Measurements from ENCODE around the gene LIN7A.

The LIN7A gene

DNA sequence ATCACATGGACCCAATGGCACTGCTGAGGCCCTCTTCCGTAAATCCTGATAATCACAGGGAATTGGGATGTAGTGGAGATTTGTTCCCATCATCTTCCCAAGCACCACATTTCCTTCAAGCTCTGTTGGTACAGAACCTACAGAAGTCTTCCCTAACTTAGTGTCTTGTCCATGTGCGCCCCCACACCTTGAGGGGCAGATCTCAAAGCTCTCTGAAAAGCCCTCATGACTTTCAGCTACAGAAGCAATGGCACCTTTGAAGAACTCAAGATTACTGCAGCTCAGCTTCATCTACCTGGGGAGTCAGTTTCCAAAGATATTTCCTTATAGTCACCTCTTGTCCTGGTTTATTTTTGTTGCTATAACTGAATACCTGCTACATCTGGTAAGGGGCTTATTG, 166.8 kb downstream of the LIN7A start:
- Histone ChIP-seq H3K27me3 (ENCODE audit: control insufficient read depth in 5 of 5, insufficient read depth in 4 of 5, low read length in 5 of 5) (no peaks in the 10 kb centered on the region), H3K4me1 (ENCODE audit: control insufficient read depth in 5 of 5, insufficient read depth in 5 of 5, low read length in 5 of 5) (no peaks in the 10 kb centered on the region)

DNA sequence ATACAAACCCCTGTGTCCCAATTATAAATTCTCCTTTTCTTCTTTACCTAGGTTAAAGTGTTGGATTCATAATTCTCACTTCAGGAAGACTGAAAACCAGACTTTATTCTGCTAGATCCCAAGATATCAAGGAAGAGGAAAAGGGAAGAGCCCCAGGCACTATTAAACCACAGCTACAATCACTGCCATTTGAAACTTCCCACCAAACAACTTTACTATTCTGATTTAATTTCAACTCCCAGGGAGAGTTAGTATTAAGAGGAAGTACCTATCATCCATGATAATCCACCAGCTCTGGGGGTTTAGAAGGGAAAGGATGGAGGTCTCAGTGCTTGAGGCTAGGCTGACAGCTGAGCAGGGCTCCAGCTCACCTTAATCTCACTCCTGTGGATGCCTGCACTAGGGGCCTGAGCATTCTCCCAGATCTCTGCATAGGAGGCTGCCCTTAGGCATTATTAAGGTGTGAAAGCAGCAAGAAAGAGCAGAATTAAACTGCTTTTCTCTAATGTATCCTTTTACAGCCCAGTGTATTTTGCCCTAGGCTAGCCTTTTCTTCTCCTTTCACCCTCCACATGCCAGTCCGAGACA, 168.1 kb downstream of the LIN7A start:
- H3K4me3 ChIP-seq (ENCODE audit: low read depth in 1 of 5, low read length in 5 of 5) = no peak overlapping the region
- H3K4me1 ChIP-seq (ENCODE audit: control insufficient read depth in 5 of 5, insufficient read depth in 5 of 5, low read length in 5 of 5) = no peaks in the 10 kb centered on the region
- no peaks in the 10 kb centered on the region for H3K9me3 ChIP-seq (ENCODE audit: control insufficient read depth in 5 of 5, low read length in 5 of 5)
- no peaks in the 10 kb centered on the region for H3K27me3 ChIP-seq (ENCODE audit: control insufficient read depth in 5 of 5, insufficient read depth in 4 of 5, low read length in 5 of 5)
- H3K9ac ChIP-seq (ENCODE audit: low read length in 5 of 5) = no peak overlapping the region
- no peaks in the 10 kb centered on the region for H3K36me3 ChIP-seq (ENCODE audit: control insufficient read depth in 5 of 5, insufficient read depth in 5 of 5, low read length in 5 of 5)
- H3K27ac ChIP-seq (ENCODE audit: low read depth, low read length) = no peak overlapping the region

More for the DNA sequence above, 166.8 kb downstream of the LIN7A start:
- Histone ChIP-seq H3K9ac (ENCODE audit: low read length in 5 of 5) (no peak overlapping the region), H3K4me3 (ENCODE audit: low read depth in 1 of 5, low read length in 5 of 5) (no peak overlapping the region), H3K27ac (ENCODE audit: low read depth, low read length) (no peak overlapping the region), H3K9me3 (ENCODE audit: control insufficient read depth in 5 of 5, low read length in 5 of 5) (no peaks in the 10 kb centered on the region), H3K36me3 (ENCODE audit: control insufficient read depth in 5 of 5, insufficient read depth in 5 of 5, low read length in 5 of 5) (no peaks in the 10 kb centered on the region)

DNA sequence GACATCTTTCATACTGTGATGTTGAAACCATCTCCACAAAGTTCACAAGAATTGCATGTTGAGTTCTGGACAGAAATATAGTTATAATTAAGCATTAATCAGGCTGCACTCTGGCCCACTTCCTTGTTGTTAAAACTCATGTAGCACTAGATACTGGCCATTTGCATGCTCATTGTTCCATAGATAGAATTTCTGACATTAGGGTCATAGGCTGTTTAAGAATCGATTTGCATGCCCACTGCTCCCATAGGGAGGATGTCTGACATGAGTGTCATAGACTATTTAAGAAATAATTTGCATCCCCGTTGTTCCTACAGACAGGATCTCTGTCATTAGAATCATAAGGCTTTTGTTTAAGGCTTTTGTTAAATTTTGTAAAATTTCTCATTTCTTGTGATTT, 170.8 kb downstream of the LIN7A start:
- Histone ChIP-seq H3K4me3 (ENCODE audit: low read depth in 1 of 5, low read length in 5 of 5) (no peak overlapping the region), H3K27ac (ENCODE audit: low read depth, low read length) (no peak overlapping the region), H3K4me1 (ENCODE audit: control insufficient read depth in 5 of 5, insufficient read depth in 5 of 5, low read length in 5 of 5) (peaks cover 0 to 3% (median 0%) of the 10 kb centered on the region in 5 donors), H3K9me3 (ENCODE audit: control insufficient read depth in 5 of 5, low read length in 5 of 5) (no peaks in the 10 kb centered on the region), H3K27me3 (ENCODE audit: control insufficient read depth in 5 of 5, insufficient read depth in 4 of 5, low read length in 5 of 5) (no peaks in the 10 kb centered on the region), H3K36me3 (ENCODE audit: control insufficient read depth in 5 of 5, insufficient read depth in 5 of 5, low read length in 5 of 5) (no peaks in the 10 kb centered on the region), H3K9ac (ENCODE audit: low read length in 5 of 5) (no peak overlapping the region)

DNA sequence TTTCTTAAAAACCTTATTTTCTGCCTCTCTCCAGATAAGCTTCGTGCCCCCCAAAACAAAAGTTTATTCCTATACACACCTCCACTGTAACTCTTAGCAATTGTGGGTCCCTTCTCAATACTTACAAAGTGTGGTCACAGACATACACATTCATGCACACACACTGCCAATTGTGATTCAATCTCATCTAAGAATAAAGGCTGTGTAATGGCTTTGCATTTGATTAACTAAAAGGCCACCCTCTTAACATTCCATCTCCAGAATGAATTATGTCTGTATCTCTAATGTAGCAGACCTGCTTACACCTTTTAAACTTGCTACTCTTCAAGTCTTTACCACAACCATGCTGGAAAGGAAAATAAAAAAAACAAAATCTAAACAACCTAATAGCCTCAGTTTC, 171.5 kb downstream of the LIN7A start:
- H3K27ac ChIP-seq (ENCODE audit: low read depth, low read length) = no peak overlapping the region
- no peak overlapping the region for H3K9ac ChIP-seq (ENCODE audit: low read length in 5 of 5)
- H3K27me3 ChIP-seq (ENCODE audit: control insufficient read depth in 5 of 5, insufficient read depth in 4 of 5, low read length in 5 of 5) = no peaks in the 10 kb centered on the region
- H3K4me1 ChIP-seq (ENCODE audit: control insufficient read depth in 5 of 5, insufficient read depth in 5 of 5, low read length in 5 of 5) = peaks cover 0 to 3% (median 0%) of the 10 kb centered on the region in 5 donors
- H3K4me3 ChIP-seq (ENCODE audit: low read depth in 1 of 5, low read length in 5 of 5) = no peak overlapping the region
- H3K36me3 ChIP-seq (ENCODE audit: control insufficient read depth in 5 of 5, insufficient read depth in 5 of 5, low read length in 5 of 5) = no peaks in the 10 kb centered on the region
- H3K9me3 ChIP-seq (ENCODE audit: control insufficient read depth in 5 of 5, low read length in 5 of 5) = no peaks in the 10 kb centered on the region

DNA sequence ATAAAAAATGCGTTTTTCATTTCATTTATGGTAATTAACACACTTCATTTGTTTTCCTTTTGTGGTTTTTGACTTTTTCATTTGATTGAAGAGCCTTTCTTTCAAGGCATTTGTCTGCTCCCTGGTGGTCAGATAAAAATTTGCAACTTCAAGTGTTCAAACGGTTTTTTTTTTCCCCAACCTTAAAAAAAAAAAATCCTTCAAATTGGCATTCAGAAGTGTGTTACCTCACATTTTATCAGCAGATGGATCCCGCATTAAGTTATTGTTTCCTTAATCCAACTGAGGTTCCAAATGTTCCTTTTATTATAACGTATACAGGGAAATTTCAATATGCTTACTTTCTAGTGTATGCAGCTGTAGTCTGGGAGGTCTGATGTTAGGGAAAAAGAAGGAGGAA, 173.9 kb downstream of the LIN7A start:
- peaks cover 0 to 3% (median 0%) of the 10 kb centered on the region in 5 donors for H3K4me1 ChIP-seq (ENCODE audit: control insufficient read depth in 5 of 5, insufficient read depth in 5 of 5, low read length in 5 of 5)
- H3K27ac ChIP-seq (ENCODE audit: low read depth, low read length) = no peak overlapping the region
- no peak overlapping the region for H3K9ac ChIP-seq (ENCODE audit: low read length in 5 of 5)
- H3K9me3 ChIP-seq (ENCODE audit: control insufficient read depth in 5 of 5, low read length in 5 of 5) = no peaks in the 10 kb centered on the region
- no peaks in the 10 kb centered on the region for H3K27me3 ChIP-seq (ENCODE audit: control insufficient read depth in 5 of 5, insufficient read depth in 4 of 5, low read length in 5 of 5)
- no peak overlapping the region for H3K4me3 ChIP-seq (ENCODE audit: low read depth in 1 of 5, low read length in 5 of 5)
- no peaks in the 10 kb centered on the region for H3K36me3 ChIP-seq (ENCODE audit: control insufficient read depth in 5 of 5, insufficient read depth in 5 of 5, low read length in 5 of 5)

DNA sequence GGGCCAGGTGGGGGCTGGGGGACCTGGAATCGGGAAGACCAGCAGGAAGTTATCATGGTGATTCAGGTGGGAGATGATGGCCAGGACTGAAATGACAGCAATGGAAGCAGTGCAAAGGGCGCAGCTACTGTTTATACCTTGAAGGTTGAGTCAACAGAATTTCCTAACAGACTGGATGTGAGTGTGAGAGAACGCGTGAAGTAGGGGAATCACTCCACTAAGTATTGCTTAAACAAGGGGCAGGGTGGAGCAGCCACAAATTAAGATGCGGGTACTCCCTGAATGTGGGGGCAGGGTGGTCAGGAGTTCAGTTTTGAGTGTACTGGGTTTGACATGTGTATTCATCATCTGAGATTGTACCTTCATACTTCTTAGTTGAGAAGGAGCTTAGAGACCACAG, 175.9 kb downstream of the LIN7A start:
- Histone ChIP-seq H3K4me3 (ENCODE audit: low read depth in 1 of 5, low read length in 5 of 5) (no peak overlapping the region), H3K27me3 (ENCODE audit: control insufficient read depth in 5 of 5, insufficient read depth in 4 of 5, low read length in 5 of 5) (no peaks in the 10 kb centered on the region), H3K36me3 (ENCODE audit: control insufficient read depth in 5 of 5, insufficient read depth in 5 of 5, low read length in 5 of 5) (no peaks in the 10 kb centered on the region), H3K4me1 (ENCODE audit: control insufficient read depth in 5 of 5, insufficient read depth in 5 of 5, low read length in 5 of 5) (peaks cover 0 to 3% (median 0%) of the 10 kb centered on the region in 5 donors), H3K27ac (ENCODE audit: low read depth, low read length) (no peak overlapping the region), H3K9me3 (ENCODE audit: control insufficient read depth in 5 of 5, low read length in 5 of 5) (no peaks in the 10 kb centered on the region), H3K9ac (ENCODE audit: low read length in 5 of 5) (no peak overlapping the region)

DNA sequence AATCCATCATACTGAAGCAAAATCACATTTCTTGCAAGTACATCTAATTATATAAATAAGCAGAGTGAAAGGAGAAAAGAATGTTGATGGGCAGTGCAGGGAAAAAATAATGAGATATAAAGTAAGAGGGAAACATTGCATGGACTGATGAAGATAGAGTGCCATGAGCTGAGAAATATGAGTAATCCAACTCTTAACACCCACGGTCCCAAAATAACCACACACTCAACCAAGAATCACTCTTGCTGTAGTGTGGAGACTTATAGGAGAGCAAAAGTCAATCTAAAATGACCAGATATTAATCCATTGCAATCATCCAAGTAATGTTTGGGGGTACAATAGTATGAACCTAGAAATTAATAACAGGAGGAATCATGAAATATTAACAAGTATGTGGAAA, 180.9 kb downstream of the LIN7A start:
- Histone ChIP-seq H3K9ac (ENCODE audit: low read length in 5 of 5) (no peak overlapping the region), H3K4me3 (ENCODE audit: low read depth in 1 of 5, low read length in 5 of 5) (no peak overlapping the region), H3K27me3 (ENCODE audit: control insufficient read depth in 5 of 5, insufficient read depth in 4 of 5, low read length in 5 of 5) (no peaks in the 10 kb centered on the region), H3K36me3 (ENCODE audit: control insufficient read depth in 5 of 5, insufficient read depth in 5 of 5, low read length in 5 of 5) (no peaks in the 10 kb centered on the region), H3K4me1 (ENCODE audit: control insufficient read depth in 5 of 5, insufficient read depth in 5 of 5, low read length in 5 of 5) (no peaks in the 10 kb centered on the region), H3K9me3 (ENCODE audit: control insufficient read depth in 5 of 5, low read length in 5 of 5) (no peaks in the 10 kb centered on the region), H3K27ac (ENCODE audit: low read depth, low read length) (no peak overlapping the region)

DNA sequence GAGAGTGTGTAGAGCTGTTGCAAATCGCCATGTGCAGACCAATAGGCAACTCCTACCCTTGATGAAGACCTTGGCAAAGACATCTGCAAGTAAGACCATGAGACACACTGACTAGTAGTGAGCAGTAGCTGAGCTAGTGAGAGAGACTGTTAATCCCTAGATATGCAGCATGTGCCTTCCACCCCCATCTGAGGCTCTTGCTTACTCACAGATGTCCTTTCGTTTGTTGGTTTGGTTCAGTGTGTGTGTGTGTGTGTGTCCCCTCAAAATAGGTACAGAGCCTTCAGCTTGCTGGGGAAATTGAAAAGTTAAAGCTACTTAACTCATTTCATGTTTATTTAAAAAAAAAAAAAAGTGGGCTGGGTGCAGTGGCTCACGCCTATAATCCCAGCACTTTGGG, 183.5 kb downstream of the LIN7A start:
- no peak overlapping the region for H3K27ac ChIP-seq (ENCODE audit: low read depth, low read length)
- H3K9me3 ChIP-seq (ENCODE audit: control insufficient read depth in 5 of 5, low read length in 5 of 5) = no peaks in the 10 kb centered on the region
- no peaks in the 10 kb centered on the region for H3K36me3 ChIP-seq (ENCODE audit: control insufficient read depth in 5 of 5, insufficient read depth in 5 of 5, low read length in 5 of 5)
- H3K27me3 ChIP-seq (ENCODE audit: control insufficient read depth in 5 of 5, insufficient read depth in 4 of 5, low read length in 5 of 5) = no peaks in the 10 kb centered on the region
- H3K4me1 ChIP-seq (ENCODE audit: control insufficient read depth in 5 of 5, insufficient read depth in 5 of 5, low read length in 5 of 5) = no peaks in the 10 kb centered on the region
- H3K4me3 ChIP-seq (ENCODE audit: low read depth in 1 of 5, low read length in 5 of 5) = no peak overlapping the region
- no peak overlapping the region for H3K9ac ChIP-seq (ENCODE audit: low read length in 5 of 5)

DNA sequence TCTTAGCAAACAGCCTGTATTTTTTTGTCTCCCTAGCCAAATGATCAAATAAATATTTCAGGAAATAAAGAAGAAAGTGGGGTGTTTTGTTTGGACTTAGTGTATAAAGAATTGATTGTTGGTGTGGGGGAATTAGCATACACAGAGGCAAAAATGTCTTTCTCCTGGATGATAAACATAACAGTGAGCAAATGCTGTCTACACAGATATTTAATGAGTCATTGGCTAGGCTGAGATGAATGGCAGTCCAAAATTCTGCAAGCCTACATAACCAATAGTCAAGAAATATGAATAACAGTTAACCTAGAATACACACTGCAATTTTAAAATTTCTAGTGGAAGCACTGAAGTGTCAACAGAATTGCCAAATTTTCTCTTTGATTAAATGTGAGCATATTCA, 185.3 kb downstream of the LIN7A start:
- Histone ChIP-seq H3K4me1 (ENCODE audit: control insufficient read depth in 5 of 5, insufficient read depth in 5 of 5, low read length in 5 of 5) (no peaks in the 10 kb centered on the region), H3K4me3 (ENCODE audit: low read depth in 1 of 5, low read length in 5 of 5) (no peak overlapping the region), H3K27me3 (ENCODE audit: control insufficient read depth in 5 of 5, insufficient read depth in 4 of 5, low read length in 5 of 5) (no peaks in the 10 kb centered on the region), H3K27ac (ENCODE audit: low read depth, low read length) (no peak overlapping the region), H3K9me3 (ENCODE audit: control insufficient read depth in 5 of 5, low read length in 5 of 5) (no peaks in the 10 kb centered on the region), H3K36me3 (ENCODE audit: control insufficient read depth in 5 of 5, insufficient read depth in 5 of 5, low read length in 5 of 5) (no peaks in the 10 kb centered on the region), H3K9ac (ENCODE audit: low read length in 5 of 5) (no peak overlapping the region)

DNA sequence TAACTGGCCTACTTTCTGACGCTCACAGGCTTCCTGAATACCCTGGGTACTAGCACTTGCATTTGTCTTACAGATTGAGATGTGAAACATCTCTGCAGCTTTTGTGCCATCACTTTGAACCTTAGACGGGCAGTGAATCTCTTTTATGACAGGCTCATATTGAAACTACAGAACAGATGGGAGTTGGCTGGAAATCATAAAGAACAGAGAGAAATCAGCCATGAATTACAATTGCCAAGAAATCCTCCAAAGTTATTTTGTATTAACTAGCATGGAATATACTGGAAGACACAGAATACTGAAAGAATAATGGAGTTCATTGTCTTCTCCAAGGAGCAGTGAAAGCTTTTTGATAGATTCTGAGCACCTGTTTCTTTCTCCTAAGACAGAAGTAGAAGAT, 188.3 kb downstream of the LIN7A start:
- Histone ChIP-seq H3K9me3 (ENCODE audit: control insufficient read depth in 5 of 5, low read length in 5 of 5) (no peaks in the 10 kb centered on the region), H3K27ac (ENCODE audit: low read depth, low read length) (no peak overlapping the region), H3K27me3 (ENCODE audit: control insufficient read depth in 5 of 5, insufficient read depth in 4 of 5, low read length in 5 of 5) (no peaks in the 10 kb centered on the region), H3K9ac (ENCODE audit: low read length in 5 of 5) (no peak overlapping the region), H3K36me3 (ENCODE audit: control insufficient read depth in 5 of 5, insufficient read depth in 5 of 5, low read length in 5 of 5) (no peaks in the 10 kb centered on the region), H3K4me1 (ENCODE audit: control insufficient read depth in 5 of 5, insufficient read depth in 5 of 5, low read length in 5 of 5) (no peaks in the 10 kb centered on the region), H3K4me3 (ENCODE audit: low read depth in 1 of 5, low read length in 5 of 5) (no peak overlapping the region)

DNA sequence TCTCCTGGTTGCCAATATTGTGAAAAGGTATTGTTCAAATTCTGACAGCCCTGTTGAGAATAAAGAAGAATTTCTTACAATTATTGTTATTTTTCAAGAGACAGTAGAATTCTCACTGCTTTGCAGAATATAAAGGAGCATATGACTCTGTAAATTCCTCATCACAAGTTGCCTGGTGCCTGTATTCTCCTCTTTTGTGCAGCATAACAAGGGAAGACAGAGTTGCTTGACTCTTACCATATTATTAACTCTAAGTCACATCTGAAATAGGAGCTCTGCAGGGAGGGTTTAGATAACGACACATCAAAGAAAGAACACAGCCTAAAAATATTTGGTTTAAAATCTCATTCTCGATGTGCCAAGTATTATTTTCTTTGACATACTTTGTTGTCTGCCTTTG, 189.9 kb downstream of the LIN7A start:
- Histone ChIP-seq H3K4me1 (ENCODE audit: control insufficient read depth in 5 of 5, insufficient read depth in 5 of 5, low read length in 5 of 5) (no peaks in the 10 kb centered on the region), H3K9ac (ENCODE audit: low read length in 5 of 5) (no peak overlapping the region), H3K4me3 (ENCODE audit: low read depth in 1 of 5, low read length in 5 of 5) (no peak overlapping the region), H3K9me3 (ENCODE audit: control insufficient read depth in 5 of 5, low read length in 5 of 5) (no peaks in the 10 kb centered on the region), H3K36me3 (ENCODE audit: control insufficient read depth in 5 of 5, insufficient read depth in 5 of 5, low read length in 5 of 5) (no peaks in the 10 kb centered on the region), H3K27me3 (ENCODE audit: control insufficient read depth in 5 of 5, insufficient read depth in 4 of 5, low read length in 5 of 5) (no peaks in the 10 kb centered on the region), H3K27ac (ENCODE audit: low read depth, low read length) (no peak overlapping the region)
